Stimulated activated CD8-positive, alpha-beta memory T cell treated with anti-CD3 and anti-CD28 coated beads, Interleukin-15, amount 100 ng/mL, for 24 hours (primary cell): ENCODE data around the gene ALDH3B1.

Source experiments
- DNase-seq: peaks from one replicate; pipeline ENCODE4 v3.0.0-alpha.2; 2020; ENCODE audit warnings: low read depth

Gene ALDH3B1

GRCh38 chr11:68031144-68031464 is 21.0 kb downstream of the ALDH3B1 start:
- no peak for DNase-seq

- no peak for DNase-seq
Observed at GRCh38 chr11:68032003-68032402, 21.9 kb downstream of the ALDH3B1 start.

GRCh38 chr11:68032997-68033707 is 23.0 kb downstream of the ALDH3B1 start:
- no peak for DNase-seq

- no peak for DNase-seq
Observed at GRCh38 chr11:68033708-68034045, 23.6 kb downstream of the ALDH3B1 start.

- no peak for DNase-seq
Observed at GRCh38 chr11:68035266-68035876, 25.2 kb downstream of the ALDH3B1 start.

GRCh38 chr11:68036141-68036716 is 26.1 kb downstream of the ALDH3B1 start:
- no peak for DNase-seq

- no peak for DNase-seq
Observed at GRCh38 chr11:68036717-68037239, 26.7 kb downstream of the ALDH3B1 start.

- no peak for DNase-seq
Observed at GRCh38 chr11:68037411-68038225, 27.5 kb downstream of the ALDH3B1 start.

- DNase-seq: no peak
Observed at GRCh38 chr11:68038226-68038717, 28.1 kb downstream of the ALDH3B1 start.

GRCh38 chr11:68038718-68039525 is 28.8 kb downstream of the ALDH3B1 start, which contains the start of gene TCIRG1:
Gene TCIRG1 (plus strand): TSS chr11:68039025. CDS start chr11:68041272, 2,247 bp downstream.
- peak; percentile 37 for DNase-seq

GRCh38 chr11:68039526-68040086 is 29.5 kb downstream of the ALDH3B1 start:
- no peak for DNase-seq

- no peak for DNase-seq
Observed at GRCh38 chr11:68040101-68040956, 30.2 kb downstream of the ALDH3B1 start.

- no peak for DNase-seq
Observed at GRCh38 chr11:68040957-68041591, 30.9 kb downstream of the ALDH3B1 start.

GRCh38 chr11:68041617-68042218 is 31.6 kb downstream of the ALDH3B1 start:
- no peak for DNase-seq

GRCh38 chr11:68042219-68043028 is 32.3 kb downstream of the ALDH3B1 start:
- no peak for DNase-seq

GRCh38 chr11:68043029-68043348 is 32.9 kb downstream of the ALDH3B1 start:
- DNase-seq: no peak

GRCh38 chr11:68043349-68044144 is 33.4 kb downstream of the ALDH3B1 start:
- DNase-seq: no peak
